ENCODE measurements around the gene EPB41L2. TPM values are rescaled to one million over a fixed set of nuclear protein-coding genes. Genes with fewer than 3 reads are reported as not detected.

Gene EPB41L2
- total RNA-seq, 2 donors from 2014 or later = 99.6 to 110 TPM

- no peak for TF ChIP-seq CTCF (IDR thresholded peaks at IDR 0.05)
- Histone ChIP-seq H3K27me3 (replicated peaks; ENCODE audit: insufficient read depth) (no peaks in the 10 kb centered on the region), H3K36me3 (no peaks in the 10 kb centered on the region), H3K9me3 (no peaks in the 10 kb centered on the region), H3K27ac (no peak overlapping the region), H3K4me1 (ENCODE audit: control insufficient read depth in 1 of 2, low read depth in 2 of 2) (peaks cover 18 to 56% of the 10 kb centered on the region in 2 donors), H3K4me3 (no peak overlapping the region)
- no peak for DNase-seq (ENCODE audit: low spot score)
- ATAC-seq (ENCODE audit: insufficient number of reproducible peaks, low FRiP score, low read depth) = no peak
Observed at GRCh38 chr6:130961148-130961547, 101.9 kb downstream of the EPB41L2 start.

- Histone ChIP-seq H3K27me3 (replicated peaks; ENCODE audit: insufficient read depth) (no peaks in the 10 kb centered on the region), H3K27ac (no peak overlapping the region), H3K4me3 (no peak overlapping the region)
Observed at GRCh38 chr6:130959951-130960350, 103.1 kb downstream of the EPB41L2 start.

GRCh38 chr6:130958468-130958867, 104.6 kb downstream of the EPB41L2 start:
- H3K27ac ChIP-seq = no peak overlapping the region
- no peaks in the 10 kb centered on the region for H3K9me3 ChIP-seq
- H3K27me3 ChIP-seq (replicated peaks; ENCODE audit: insufficient read depth) = no peaks in the 10 kb centered on the region
- H3K36me3 ChIP-seq = no peaks in the 10 kb centered on the region
- DNase-seq (ENCODE audit: low spot score) (no peak), ATAC-seq (ENCODE audit: insufficient number of reproducible peaks, low FRiP score, low read depth) (no peak)
- H3K4me1 ChIP-seq (ENCODE audit: control insufficient read depth in 1 of 2, low read depth in 2 of 2) = peaks cover 7 to 32% of the 10 kb centered on the region in 2 donors
- no peak for TF ChIP-seq CTCF (IDR thresholded peaks at IDR 0.05)
- no peak overlapping the region for H3K4me3 ChIP-seq

More at GRCh38 chr6:130959951-130960350, 103.1 kb downstream of the EPB41L2 start:
- no peak for ATAC-seq (ENCODE audit: insufficient number of reproducible peaks, low FRiP score, low read depth)
- Histone ChIP-seq H3K36me3 (no peaks in the 10 kb centered on the region), H3K9me3 (no peaks in the 10 kb centered on the region), H3K4me1 (ENCODE audit: control insufficient read depth in 1 of 2, low read depth in 2 of 2) (peaks cover 10 to 44% of the 10 kb centered on the region in 2 donors)
- TF ChIP-seq CTCF (IDR thresholded peaks at IDR 0.05) = no peak
- no peak for DNase-seq (ENCODE audit: low spot score)

GRCh38 chr6:130955755-130956154, 107.3 kb downstream of the EPB41L2 start:
- H3K4me3 ChIP-seq = no peak overlapping the region
- H3K36me3 ChIP-seq = no peaks in the 10 kb centered on the region
- H3K9me3 ChIP-seq = no peaks in the 10 kb centered on the region
- no peak for DNase-seq (ENCODE audit: low spot score)
- H3K27me3 ChIP-seq (replicated peaks; ENCODE audit: insufficient read depth) = no peaks in the 10 kb centered on the region
- H3K27ac ChIP-seq = no peak overlapping the region
- peaks cover 7 to 18% of the 10 kb centered on the region in 2 donors for H3K4me1 ChIP-seq (ENCODE audit: control insufficient read depth in 1 of 2, low read depth in 2 of 2)
- TF ChIP-seq CTCF (IDR thresholded peaks at IDR 0.05) = no peak
- ATAC-seq (ENCODE audit: insufficient number of reproducible peaks, low FRiP score, low read depth) = no peak

- H3K4me1 ChIP-seq (ENCODE audit: control insufficient read depth in 1 of 2, low read depth in 2 of 2) = peaks cover 18 to 24% of the 10 kb centered on the region in 2 donors
- ATAC-seq (ENCODE audit: insufficient number of reproducible peaks, low FRiP score, low read depth) (no peak), DNase-seq (ENCODE audit: low spot score) (no peak)
- TF ChIP-seq CTCF (IDR thresholded peaks at IDR 0.05) = no peak
- no peak overlapping the region for H3K27ac ChIP-seq
- H3K27me3 ChIP-seq (replicated peaks; ENCODE audit: insufficient read depth) = no peaks in the 10 kb centered on the region
- no peaks in the 10 kb centered on the region for H3K36me3 ChIP-seq
- H3K4me3 ChIP-seq = no peak overlapping the region
- no peaks in the 10 kb centered on the region for H3K9me3 ChIP-seq
Observed at GRCh38 chr6:130949553-130949952, 113.5 kb downstream of the EPB41L2 start.
